IMR-90 (cell line): ENCODE results near the gene EMX1. TPM values are rescaled to one million over a fixed set of nuclear protein-coding genes. Genes with fewer than 3 reads are reported as not detected.

Source experiments
- ATAC-seq: fragments of 200-7000 bp; cut with Tn5 transposase; 2 replicates; pipeline ENCODE4 v1.9.1; 2020; ENCODE audit warnings: low read depth, mild to moderate bottlenecking, moderate library complexity
- BruUV-seq: library from RNA; stranded (reverse); fragments of 400-500 nt; replicated peaks from 2 replicates; lab custom pipeline; 2021; lab: Mats Ljungman, UMichigan
- CTCF ChIA-PET: fragments of 300-600 bp; formaldehyde crosslinking; extraction: SDS; loops from one replicate; lab custom pipeline; 2021; ENCODE audit warnings: antibody characterized with exemption; lab: Yijun Ruan, JAX
- POLR2A ChIA-PET: fragments of 300-600 bp; sonication (Branson Sonifier 250); formaldehyde crosslinking; loops from one replicate; lab custom pipeline; 2022; ENCODE audit warnings: antibody characterized with exemption; ENCODE audit not compliant: unreplicated experiment; lab: Charles Lee
- DNase-seq: peaks from one replicate; pipeline ENCODE4 v3.0.0; 2013
- H2AFZ ChIP-seq: replicated peaks from 2 replicates; pipeline ENCODE3; 2013; ENCODE audit warnings: low read length, mild to moderate bottlenecking; ENCODE audit not compliant: poor library complexity
- H2AK5ac ChIP-seq: 2 replicates; pipeline ENCODE4 v1.6.1; 2013; ENCODE audit warnings: low read depth, low read length, inconsistent platforms
- H2AK9ac ChIP-seq: replicated peaks from 2 replicates; pipeline ENCODE3; 2013; ENCODE audit warnings: mild to moderate bottlenecking, low read depth, low read length, moderate library complexity; ENCODE audit not compliant: poor library complexity
- H2BK120ac ChIP-seq: 2 replicates; pipeline ENCODE4 v1.6.1; 2013; ENCODE audit warnings: low read depth, low read length, inconsistent platforms
- H2BK15ac ChIP-seq: 3 replicates; pipeline ENCODE4 v1.6.1; 2013; ENCODE audit warnings: low read depth, low read length, inconsistent platforms
- H2BK20ac ChIP-seq: 2 replicates; pipeline ENCODE4 v1.6.1; 2013; ENCODE audit warnings: low read depth, mild to moderate bottlenecking, inconsistent platforms, low read length, moderate library complexity
- H2BK5ac ChIP-seq: 2 replicates; pipeline ENCODE4 v1.6.1; 2013; ENCODE audit warnings: mild to moderate bottlenecking, low read depth, low read length, inconsistent platforms; ENCODE audit not compliant: poor library complexity, severe bottlenecking
- H3K14ac ChIP-seq: replicated peaks from 2 replicates; pipeline ENCODE4 v1.6.1; 2013; ENCODE audit warnings: low read depth, low read length, inconsistent platforms
- H3K18ac ChIP-seq: 2 replicates; pipeline ENCODE4 v1.6.1; 2013; ENCODE audit warnings: low read depth, low read length, control low read depth
- H3K23ac ChIP-seq: 2 replicates; pipeline ENCODE4 v1.6.1; 2013; ENCODE audit warnings: low read depth, low read length, inconsistent platforms
- H3K27ac ChIP-seq: 2 replicates; pipeline ENCODE4 v1.5.1; 2013; ENCODE audit warnings: mild to moderate bottlenecking, control low read depth, low read length; ENCODE audit not compliant: insufficient read depth
- H3K27me3 ChIP-seq: 2 replicates; pipeline ENCODE4 v1.6.1; 2013; ENCODE audit warnings: low read length; ENCODE audit not compliant: control insufficient read depth, insufficient read depth
- H3K36me3 ChIP-seq: 2 replicates; pipeline ENCODE4 v1.6.1; 2013; ENCODE audit warnings: low read length, mixed read lengths; ENCODE audit not compliant: control insufficient read depth, insufficient read depth
- H3K4ac ChIP-seq: 2 replicates; pipeline ENCODE4 v1.6.1; 2013; ENCODE audit warnings: low read depth, low read length, inconsistent platforms
- H3K4me1 ChIP-seq: 2 replicates; pipeline ENCODE4 v1.6.1; 2013; ENCODE audit warnings: low read length, mixed read lengths; ENCODE audit not compliant: control insufficient read depth, insufficient read depth
- H3K4me2 ChIP-seq: 2 replicates; pipeline ENCODE4 v1.6.1; 2013; ENCODE audit warnings: low read depth, mild to moderate bottlenecking, control low read depth, low read length, moderate library complexity
- H3K4me3 ChIP-seq: 2 replicates; pipeline ENCODE4 v1.5.1; 2013; ENCODE audit warnings: low read depth, mild to moderate bottlenecking, control low read depth, low read length, moderate library complexity; ENCODE audit not compliant: insufficient read depth
- H3K56ac ChIP-seq: 2 replicates; pipeline ENCODE4 v1.6.1; 2013; ENCODE audit warnings: low read length, inconsistent platforms; ENCODE audit not compliant: insufficient read depth; ENCODE audit errors: extremely low read depth
- H3K79me1 ChIP-seq, 2 experiments: 2 replicates each; pipeline ENCODE4 v1.6.1; 2013; ENCODE audit warnings: low read length in 2 of 2, inconsistent platforms in 1 of 2, low read depth in 1 of 2
- H3K9ac ChIP-seq: 2 replicates; pipeline ENCODE4 v1.6.1; 2013; ENCODE audit warnings: low read depth, low read length, control low read depth
- H3K9me1 ChIP-seq: 2 replicates; pipeline ENCODE4 v1.6.1; 2013; ENCODE audit warnings: low read length, inconsistent platforms; ENCODE audit not compliant: insufficient read depth
- H3K9me3 ChIP-seq: 2 replicates; pipeline ENCODE4 v1.6.1; 2013; ENCODE audit warnings: low read length; ENCODE audit not compliant: control insufficient read depth, insufficient read depth
- H4K20me1 ChIP-seq: 2 replicates; pipeline ENCODE4 v1.6.1; 2013; ENCODE audit warnings: low read length, inconsistent platforms; ENCODE audit not compliant: insufficient read depth
- H4K5ac ChIP-seq: 2 replicates; pipeline ENCODE4 v1.6.1; 2013; ENCODE audit warnings: mild to moderate bottlenecking, low read depth, low read length, control low read depth
- H4K8ac ChIP-seq, 2 experiments: 2 replicates each; pipeline ENCODE4 v1.6.1; 2013; ENCODE audit warnings: low read depth in 2 of 2, low read length in 2 of 2, control low read depth in 1 of 2, inconsistent platforms in 1 of 2
- H4K91ac ChIP-seq: 2 replicates; pipeline ENCODE4 v1.6.1; 2013; ENCODE audit warnings: low read depth, low read length, inconsistent platforms; ENCODE audit not compliant: insufficient read depth
- BHLHE40 ChIP-seq: fragments of 150-350 bp; IDR thresholded peaks from 2 replicates; pipeline ENCODE4 v1.6.1; 2016; ENCODE audit warnings: mild to moderate bottlenecking, low read depth, low read length
- CEBPB ChIP-seq: IDR thresholded peaks from 2 replicates; pipeline ENCODE4 v1.6.1; 2012; ENCODE audit warnings: low read depth, low read length, improper control_type of control experiment
- ELK1 ChIP-seq: fragments of 150-350 bp; IDR thresholded peaks from 2 replicates; pipeline ENCODE4 v1.6.1; 2016; ENCODE audit warnings: low read depth, mild to moderate bottlenecking, low read length, moderate library complexity, borderline replicate concordance
- RAD21 ChIP-seq: IDR thresholded peaks from 2 replicates; pipeline ENCODE4 v1.6.1; 2012; ENCODE audit warnings: low read length, improper control_type of control experiment
- RCOR1 ChIP-seq: IDR thresholded peaks from 2 replicates; pipeline ENCODE4 v1.6.1; 2012; ENCODE audit warnings: mild to moderate bottlenecking, low read length, improper control_type of control experiment; ENCODE audit not compliant: insufficient replicate concordance
- WGBS, 2 experiments: methylation state at CpG; one replicate each; pipeline versions ENCODE4 v1.1.5 to v1.1.7; 2013; ENCODE audit warnings: missing lambda C conversion rate in 2 of 2; ENCODE audit not compliant: insufficient read length in 1 of 2; ENCODE audit errors: extremely low coverage in 2 of 2; 5-methylcytosine and 5-hydroxymethylcytosine counted together
- dilution Hi-C: fragments of 300-500 bp; cut with HindIII; formaldehyde crosslinking; loops from one replicate; pipeline ENCODE4 v1.14.3; 2018; ENCODE audit warnings: low sequenced_read_pairs; ENCODE audit not compliant: unreplicated experiment
- in situ Hi-C: fragments of 300-500 bp; cut with MboI; formaldehyde crosslinking; loops from 3 replicates; pipeline ENCODE4 v1.14.3; 2019; ENCODE audit warnings: low sequenced_read_pairs, inconsistent platforms, mixed read lengths
- intact Hi-C: fragments of 100-400 bp; cut with micrococcal nuclease; formaldehyde crosslinking; loops from 2 replicates; pipeline ENCODE4 v1.10.0; 2022
- polyA plus RNA-seq, 3 experiments: library from polyadenylated mRNA; depleted of rRNA; stranded (reverse); fragments of >200 nt; gene quantifications; 2 replicates each; pipeline ENCODE4 v1.2.3, GENCODE V29; 2012; ENCODE audit warnings: low replicate concordance in 1 of 3
- total RNA-seq: library from RNA; depleted of rRNA; stranded (reverse); fragments of >200 nt; gene quantifications from 2 replicates; pipeline ENCODE4 v1.2.3, GENCODE V29; 2012

Gene EMX1
- total and polyA plus RNA-seq, 2 of the 4 experiments (the other 2 are of a cell fraction) = not detected

- TF ChIP-seq ELK1 = no peak
Measured at GRCh38 chr2:72894514-72894913, 22.8 kb upstream of the EMX1 start (continued).

DNA sequence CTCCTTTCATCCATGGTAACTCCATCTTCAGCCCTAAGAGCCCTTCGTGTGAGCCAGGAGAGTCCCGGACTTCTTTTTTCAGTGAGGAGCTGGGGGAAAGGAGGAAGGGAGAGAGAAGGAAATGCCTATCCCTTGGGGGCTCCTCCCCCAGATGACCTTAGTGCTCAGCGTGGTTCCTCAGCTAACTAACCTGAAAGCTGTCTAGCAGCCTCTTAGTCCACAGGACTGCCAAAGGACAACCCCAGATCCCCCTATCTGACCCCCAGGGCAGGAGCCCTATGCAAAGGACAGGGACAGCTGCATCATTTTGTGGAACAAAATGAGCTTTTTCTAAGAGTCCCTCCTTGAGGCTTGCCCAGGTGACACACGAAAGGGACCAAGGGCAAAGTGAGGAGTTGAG lies 22.2 kb upstream of the EMX1 start:
- Histone ChIP-seq H3K18ac (no peak overlapping the region), H2AK9ac (no peak overlapping the region), H3K4ac (no peak overlapping the region), H3K4me2 (no peak overlapping the region), H2AK5ac (no peak overlapping the region), H4K5ac (no peak overlapping the region), H3K14ac (no peak overlapping the region), H2BK120ac (no peak overlapping the region), H3K9ac (no peak overlapping the region), H3K56ac (no peak overlapping the region), H3K79me1 (no peaks in the 10 kb centered on the region), H2BK15ac (no peak overlapping the region), H3K27me3 (peaks cover 42% of the 10 kb centered on the region), H3K4me1 (peaks cover 3% of the 10 kb centered on the region; the same call in 1 of the 2 replicates), H2AFZ (peak overlapping the region; percentile 60), H3K9me1 (no peaks in the 10 kb centered on the region), H4K20me1 (no peaks in the 10 kb centered on the region), H3K23ac (no peak overlapping the region), H2BK5ac (no peak overlapping the region), H3K4me3 (no peak overlapping the region), H3K9me3 (no peaks in the 10 kb centered on the region), H2BK20ac (no peak overlapping the region), H3K27ac (no peak overlapping the region), H3K36me3 (no peaks in the 10 kb centered on the region; the same call in 1 of the 2 replicates), H4K8ac (no peak overlapping the region), H4K91ac (no peak overlapping the region)
- no CpG with 5 or more reads among the region's 4 CpGs for WGBS, 2 experiments
- in situ Hi-C loops (loop anchor here (25.0 kb wide), 1 partner anchor 1358 kb away; no protein-coding TSS in a partner anchor), intact Hi-C loops (no loop called here), dilution Hi-C loops (no loop called here)
- ATAC-seq = no peak
- DNase-seq = no peak
- BruUV-seq = no TSS peak
- CTCF ChIA-PET = interaction anchor here (0.7 to 1.6 kb wide), 4 partner anchors 78 to 268 kb away, joined by 3 to 8 read pairs (median 4); no protein-coding TSS in a partner anchor
- POLR2A ChIA-PET = no interaction called here
- TF ChIP-seq CEBPB (no peak), RAD21 (no peak), BHLHE40 (no peak), RCOR1 (no peak)
